GM18508 (cell line): ENCODE data around the gene DNAH14.
"Not testable (repeated sequence)": the region's sequence is repeated elsewhere in the genome, so short reads cannot be mapped to it uniquely, and the experiment has no call there.

Experiments used
- ATAC-seq: cut with Tn5 transposase; IDR thresholded peaks from one replicate; pipeline ENCODE4 v1.9.1; 2021; ENCODE audit warnings: moderate number of reproducible peaks; ENCODE audit not compliant: insufficient read depth, unreplicated experiment

DNAH14 gene

GRCh38 chr1:224929335-224930237, at the start of gene DNAH14:
Gene DNAH14 (plus strand): TSS chr1:224929675. CDS start chr1:224952703, 23,028 bp downstream.
- ATAC-seq = no peak

- no peak for ATAC-seq
Observed at GRCh38 chr1:224880593-224881307, 48.7 kb upstream of the DNAH14 start.

GRCh38 chr1:224881308-224881692, 48.2 kb upstream of the DNAH14 start:
- ATAC-seq = not testable (repeated sequence)

- ATAC-seq = no peak
Observed at GRCh38 chr1:224881762-224882211, 47.7 kb upstream of the DNAH14 start.

- ATAC-seq = no peak
Observed at GRCh38 chr1:224882264-224882663, 47.2 kb upstream of the DNAH14 start.

- ATAC-seq = no peak
Observed at GRCh38 chr1:224883091-224883490, 46.4 kb upstream of the DNAH14 start.

- no peak for ATAC-seq
Observed at GRCh38 chr1:224884361-224884801, 45.1 kb upstream of the DNAH14 start.

- ATAC-seq = not testable (repeated sequence)
Observed at GRCh38 chr1:224885376-224885775, 44.1 kb upstream of the DNAH14 start.

- ATAC-seq = no peak
Observed at GRCh38 chr1:224894915-224895314, 34.6 kb upstream of the DNAH14 start.

GRCh38 chr1:224896130-224896781, 33.2 kb upstream of the DNAH14 start:
- no peak for ATAC-seq

- ATAC-seq = no peak
Observed at GRCh38 chr1:224897529-224898327, 31.7 kb upstream of the DNAH14 start.

- ATAC-seq = no peak
Observed at GRCh38 chr1:224898937-224899336, 30.5 kb upstream of the DNAH14 start.

- no peak for ATAC-seq
Observed at GRCh38 chr1:224900062-224900630, 29.3 kb upstream of the DNAH14 start.

GRCh38 chr1:224901087-224901810, 28.2 kb upstream of the DNAH14 start:
- ATAC-seq = no peak

- no peak for ATAC-seq
Observed at GRCh38 chr1:224903955-224904354, 25.5 kb upstream of the DNAH14 start.

GRCh38 chr1:224906340-224906739, 23.1 kb upstream of the DNAH14 start:
- ATAC-seq = no peak

GRCh38 chr1:224911217-224911616, 18.3 kb upstream of the DNAH14 start:
- ATAC-seq = no peak

GRCh38 chr1:224914292-224914900, 15.1 kb upstream of the DNAH14 start:
- ATAC-seq = no peak

- ATAC-seq = no peak
Observed at GRCh38 chr1:224919508-224919907, 10.0 kb upstream of the DNAH14 start.
